Lower lobe of right lung (tissue), 2 donors: ENCODE data around the gene SLC8A1. TPM values are rescaled to one million over a fixed set of nuclear protein-coding genes. Genes with fewer than 3 reads are reported as not detected.

Experiments
- ATAC-seq, 2 donors: fragments of 200-7000 bp; cut with Tn5 transposase; one replicate each; pipeline ENCODE4 v1.9.1; 2020 to 2022; ENCODE audit warnings: mild to moderate bottlenecking in 2 of 2, moderate library complexity in 2 of 2
- DNase-seq: peaks from one replicate; pipeline ENCODE4 v3.0.0-alpha.2; 2020
- H3K27ac ChIP-seq: fragments of 200-600 bp; one replicate; pipeline ENCODE4 v1.8.0; 2022
- H3K27me3 ChIP-seq: fragments of 200-600 bp; one replicate; pipeline ENCODE4 v1.8.0; 2022; ENCODE audit warnings: low read depth
- H3K36me3 ChIP-seq: fragments of 200-600 bp; one replicate; pipeline ENCODE4 v1.8.0; 2022; ENCODE audit warnings: mild to moderate bottlenecking
- H3K4me1 ChIP-seq: fragments of 200-600 bp; one replicate; pipeline ENCODE4 v1.8.0; 2022
- H3K4me3 ChIP-seq: fragments of 200-600 bp; one replicate; pipeline ENCODE4 v1.8.0; 2022; ENCODE audit warnings: mild to moderate bottlenecking
- H3K9me3 ChIP-seq: fragments of 200-600 bp; one replicate; pipeline ENCODE4 v1.8.0; 2022
- intact Hi-C: fragments of 100-400 bp; cut with DNase I; formaldehyde crosslinking; loops from one replicate; pipeline ENCODE4 v1.11.0; 2022
- total RNA-seq: library from RNA; stranded (reverse); fragmentation: NEBNext Ultra II Directional; extraction: Animal tissue kit (Norgen Biotek cat#: 25700); gene quantifications from one replicate; pipeline ENCODE4 v1.2.1, GENCODE V29; 2021
- TF ChIP-seq, protein P1 (sequence below): fragments of 200-600 bp; IDR thresholded peaks from one replicate; pipeline ENCODE4 v1.8.0; 2022; ENCODE audit warnings: antibody characterized with exemption, mild to moderate bottlenecking
- donor health status: DM: no; HTN: yes; CAD: no; lungs with severe emphysema.

The SLC8A1 gene
- total RNA-seq, 1 donor from 2014 or later, result 58.5 TPM

DNA sequence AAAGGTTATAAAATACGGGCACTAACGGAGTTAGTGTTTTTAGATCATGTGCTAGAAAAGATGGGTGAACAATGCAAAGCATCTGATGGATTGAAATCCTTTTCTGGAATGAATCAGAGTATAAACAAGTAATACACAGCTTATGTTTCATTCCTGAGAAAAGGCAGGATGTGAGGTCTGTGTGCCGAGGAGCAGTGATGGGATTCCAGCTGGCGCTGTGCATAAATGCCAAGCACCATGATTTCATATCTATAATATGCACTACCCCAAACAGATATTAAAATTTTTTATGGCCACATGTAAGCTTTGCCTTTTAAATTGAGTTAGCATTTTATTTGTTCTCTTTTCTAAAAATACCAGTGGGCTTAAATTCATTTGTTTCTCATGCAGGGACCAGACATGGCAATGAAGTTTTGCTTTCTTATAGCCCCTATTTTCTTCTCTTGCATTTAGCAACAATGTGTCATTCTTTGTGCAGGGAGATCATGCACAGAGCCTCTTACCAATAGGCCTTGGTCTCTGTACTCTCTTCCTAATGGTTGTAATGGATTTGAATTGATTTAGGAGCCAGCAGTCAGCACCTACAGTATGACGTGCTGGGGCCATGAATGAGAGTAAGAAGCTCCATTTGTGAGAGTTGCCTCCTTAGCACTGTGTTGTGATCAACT is 323.9 kb downstream of the SLC8A1 start:
- Histone ChIP-seq H3K4me1 (no peaks in the 10 kb centered on the region), H3K27ac (no peak overlapping the region), H3K36me3 (no peaks in the 10 kb centered on the region), H3K27me3 (no peaks in the 10 kb centered on the region), H3K4me3 (no peak overlapping the region), H3K9me3 (no peaks in the 10 kb centered on the region)
- TF ChIP-seq, protein P1, sequence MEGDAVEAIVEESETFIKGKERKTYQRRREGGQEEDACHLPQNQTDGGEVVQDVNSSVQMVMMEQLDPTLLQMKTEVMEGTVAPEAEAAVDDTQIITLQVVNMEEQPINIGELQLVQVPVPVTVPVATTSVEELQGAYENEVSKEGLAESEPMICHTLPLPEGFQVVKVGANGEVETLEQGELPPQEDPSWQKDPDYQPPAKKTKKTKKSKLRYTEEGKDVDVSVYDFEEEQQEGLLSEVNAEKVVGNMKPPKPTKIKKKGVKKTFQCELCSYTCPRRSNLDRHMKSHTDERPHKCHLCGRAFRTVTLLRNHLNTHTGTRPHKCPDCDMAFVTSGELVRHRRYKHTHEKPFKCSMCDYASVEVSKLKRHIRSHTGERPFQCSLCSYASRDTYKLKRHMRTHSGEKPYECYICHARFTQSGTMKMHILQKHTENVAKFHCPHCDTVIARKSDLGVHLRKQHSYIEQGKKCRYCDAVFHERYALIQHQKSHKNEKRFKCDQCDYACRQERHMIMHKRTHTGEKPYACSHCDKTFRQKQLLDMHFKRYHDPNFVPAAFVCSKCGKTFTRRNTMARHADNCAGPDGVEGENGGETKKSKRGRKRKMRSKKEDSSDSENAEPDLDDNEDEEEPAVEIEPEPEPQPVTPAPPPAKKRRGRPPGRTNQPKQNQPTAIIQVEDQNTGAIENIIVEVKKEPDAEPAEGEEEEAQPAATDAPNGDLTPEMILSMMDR, result no peak
- DNase-seq (no peak), ATAC-seq (no peak)
- intact Hi-C loops, result no loop called here

DNA sequence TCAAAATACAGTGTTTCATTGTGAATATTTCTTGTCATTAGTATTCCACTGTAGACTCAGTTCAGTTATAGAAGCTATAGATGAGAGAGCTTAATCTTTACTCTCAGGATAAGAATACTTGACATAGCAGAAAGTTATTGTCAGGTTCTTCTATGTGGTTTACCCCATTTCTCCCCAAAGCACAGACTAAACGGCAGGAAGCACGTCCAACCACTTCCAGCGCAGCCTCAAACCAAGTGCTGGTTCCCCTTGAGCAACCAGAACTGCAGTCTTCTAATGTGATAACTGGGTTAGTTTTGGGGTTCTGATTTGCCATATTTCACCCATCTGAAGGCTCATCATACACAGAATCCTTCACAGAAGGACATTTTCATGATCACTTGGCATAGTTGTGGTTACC is 324.7 kb downstream of the SLC8A1 start:
- no peaks in the 10 kb centered on the region for H3K36me3 ChIP-seq
- H3K27me3 ChIP-seq, result no peaks in the 10 kb centered on the region
- H3K4me3 ChIP-seq, result no peak overlapping the region
- intact Hi-C loops, result no loop called here
- H3K4me1 ChIP-seq, result no peaks in the 10 kb centered on the region
- no peak overlapping the region for H3K27ac ChIP-seq
- ATAC-seq (no peak), DNase-seq (no peak)
- TF ChIP-seq, protein P1, result no peak
- H3K9me3 ChIP-seq, result no peaks in the 10 kb centered on the region

DNA sequence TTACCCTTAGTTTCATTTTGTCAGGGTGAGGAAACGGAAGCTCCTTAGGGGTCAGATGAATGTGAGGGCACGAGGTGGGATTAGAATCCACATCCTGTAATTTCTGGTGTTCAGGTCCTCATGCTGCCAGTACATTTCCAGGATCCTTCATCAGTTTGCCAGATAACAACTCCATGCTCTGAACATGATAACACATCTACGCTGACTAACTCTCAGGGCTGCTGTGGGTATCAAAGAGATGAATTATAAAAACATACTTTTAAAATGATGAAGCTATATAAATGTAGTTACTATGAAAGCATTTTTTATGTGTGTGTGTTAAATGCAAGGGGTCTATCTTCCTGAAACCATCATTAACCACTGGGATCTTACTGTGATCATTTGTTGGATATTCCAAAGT is 325.9 kb downstream of the SLC8A1 start:
- no peaks in the 10 kb centered on the region for H3K9me3 ChIP-seq
- TF ChIP-seq, protein P1, result no peak
- no peaks in the 10 kb centered on the region for H3K36me3 ChIP-seq
- H3K27ac ChIP-seq, result no peak overlapping the region
- ATAC-seq (no peak), DNase-seq (no peak)
- H3K4me1 ChIP-seq, result no peaks in the 10 kb centered on the region
- no peaks in the 10 kb centered on the region for H3K27me3 ChIP-seq
- intact Hi-C loops, result no loop called here
- no peak overlapping the region for H3K4me3 ChIP-seq

DNA sequence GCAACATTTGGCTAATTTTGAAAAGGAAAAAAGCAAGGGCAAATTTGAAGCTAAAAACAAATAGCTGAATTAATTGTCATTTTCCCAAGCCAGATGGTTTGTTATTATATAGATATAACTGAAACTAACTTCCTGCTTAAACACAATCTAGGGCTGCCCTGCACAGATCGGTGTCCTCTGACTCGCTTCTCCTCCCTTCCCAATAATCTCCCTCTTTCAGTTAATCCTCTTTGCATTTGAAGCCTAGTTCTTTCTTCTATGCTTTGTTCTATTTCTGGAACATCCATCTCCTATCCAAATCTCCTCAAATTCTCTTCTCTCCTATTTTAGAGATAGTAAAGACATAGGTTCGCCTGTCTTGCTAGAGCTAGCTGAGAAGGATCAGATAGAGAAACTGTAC is 328.1 kb downstream of the SLC8A1 start:
- intact Hi-C loops, result no loop called here
- no peak for DNase-seq
- Histone ChIP-seq H3K36me3 (no peaks in the 10 kb centered on the region), H3K4me3 (no peak overlapping the region), H3K4me1 (no peaks in the 10 kb centered on the region), H3K9me3 (no peaks in the 10 kb centered on the region), H3K27me3 (no peaks in the 10 kb centered on the region), H3K27ac (no peak overlapping the region)
- ATAC-seq, result no peak
- TF ChIP-seq, protein P1, result no peak

DNA sequence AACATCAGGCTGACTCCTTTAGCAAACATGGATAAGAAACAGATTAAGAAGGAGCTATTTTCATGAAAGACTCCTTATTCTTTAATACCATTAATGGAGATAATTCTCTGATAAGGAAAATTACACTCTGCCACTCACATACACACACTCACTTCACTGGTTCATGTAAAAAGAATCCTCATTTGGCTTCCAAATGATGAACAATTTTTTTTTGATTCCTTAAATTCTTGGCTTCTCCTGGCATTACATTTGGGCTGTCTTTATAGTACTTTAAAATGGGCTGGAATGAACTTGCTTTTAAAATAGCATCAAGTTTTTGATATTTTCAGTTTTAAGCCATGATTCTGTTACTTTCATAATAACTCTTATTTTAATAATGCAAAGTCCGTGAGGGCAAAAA is 328.6 kb downstream of the SLC8A1 start:
- Histone ChIP-seq H3K36me3 (no peaks in the 10 kb centered on the region), H3K9me3 (no peaks in the 10 kb centered on the region), H3K4me1 (no peaks in the 10 kb centered on the region), H3K27ac (no peak overlapping the region), H3K4me3 (no peak overlapping the region), H3K27me3 (no peaks in the 10 kb centered on the region)
- TF ChIP-seq, protein P1, result no peak
- ATAC-seq (no peak), DNase-seq (no peak)
- intact Hi-C loops, result no loop called here
